Glutamatergic neuron (in vitro differentiated cells): ENCODE results near the gene HOXD9. TPM values are rescaled to one million over a fixed set of nuclear protein-coding genes. Genes with fewer than 3 reads are reported as not detected.

ENCODE experiments used
- DNase-seq: peaks from one replicate; pipeline ENCODE4 v3.0.0; 2022
- H3K27ac Mint-ChIP-seq: one replicate; pipeline ENCODE4 v1.8.0; 2020; ENCODE audit warnings: mild to moderate bottlenecking, mixed read lengths, inconsistent platforms; ENCODE audit not compliant: unreplicated experiment
- H3K27me3 Mint-ChIP-seq: one replicate; pipeline ENCODE4 v1.8.0; 2020; ENCODE audit warnings: mild to moderate bottlenecking, moderate library complexity, mixed read lengths, inconsistent platforms; ENCODE audit not compliant: unreplicated experiment
- H3K36me3 Mint-ChIP-seq: one replicate; pipeline ENCODE4 v1.8.0; 2020; ENCODE audit warnings: mild to moderate bottlenecking, mixed read lengths, inconsistent platforms; ENCODE audit not compliant: unreplicated experiment
- H3K4me1 Mint-ChIP-seq: one replicate; pipeline ENCODE4 v1.8.0; 2020; ENCODE audit warnings: mild to moderate bottlenecking, low read depth, mixed read lengths, inconsistent platforms; ENCODE audit not compliant: unreplicated experiment
- H3K4me3 Mint-ChIP-seq: one replicate; pipeline ENCODE4 v1.8.0; 2020; ENCODE audit warnings: mild to moderate bottlenecking, mixed read lengths, inconsistent platforms; ENCODE audit not compliant: unreplicated experiment
- H3K9me3 Mint-ChIP-seq: one replicate; pipeline ENCODE4 v1.8.0; 2020; ENCODE audit warnings: mild to moderate bottlenecking, moderate library complexity, mixed read lengths, inconsistent platforms; ENCODE audit not compliant: unreplicated experiment
- total RNA-seq: library from RNA; stranded (reverse); fragmentation: NEBNext Ultra II Directional; extraction: Animal tissue kit (Norgen Biotek cat#: 25700); gene quantifications from one replicate; pipeline ENCODE4 v1.2.1, GENCODE V29; 2021; ENCODE audit not compliant: unreplicated experiment
- TF ChIP-seq, protein P1 (sequence below): fragments of 200-600 bp; sonication (generic); IDR thresholded peaks from one replicate; pipeline ENCODE4 v1.5.0; 2021; ENCODE audit not compliant: partially characterized antibody, unreplicated experiment

Gene HOXD9
- total RNA-seq, 1 donor from 2014 or later = 0.44 TPM

DNA sequence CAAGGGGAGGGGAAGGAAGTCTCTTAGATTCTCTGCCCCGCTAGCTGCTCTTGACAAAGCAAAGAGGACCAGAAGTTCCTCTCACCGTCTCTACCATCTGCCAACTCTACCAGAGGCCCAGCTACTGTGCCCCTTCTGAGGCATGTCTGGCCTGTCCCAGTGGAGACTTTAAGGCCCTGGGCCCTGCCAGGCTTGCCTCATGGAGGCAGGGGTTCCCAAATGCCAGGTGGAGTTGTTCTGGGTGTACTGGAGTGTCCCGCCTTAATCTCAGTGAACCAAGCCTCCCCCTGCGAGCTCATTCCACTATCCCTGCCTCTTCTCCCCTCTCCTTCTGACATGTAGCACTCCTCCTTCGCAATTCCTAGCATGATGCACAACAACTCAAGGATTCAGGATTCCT lies 20.7 kb upstream of the HOXD9 start:
- Mint-ChIP-seq H3K27me3 (peaks cover 59% of the 10 kb centered on the region), H3K4me1 (peaks cover 13% of the 10 kb centered on the region), H3K36me3 (no peaks in the 10 kb centered on the region), H3K9me3 (peaks cover 10% of the 10 kb centered on the region), H3K4me3 (no peak overlapping the region), H3K27ac (no peak overlapping the region)
- TF ChIP-seq, protein P1, sequence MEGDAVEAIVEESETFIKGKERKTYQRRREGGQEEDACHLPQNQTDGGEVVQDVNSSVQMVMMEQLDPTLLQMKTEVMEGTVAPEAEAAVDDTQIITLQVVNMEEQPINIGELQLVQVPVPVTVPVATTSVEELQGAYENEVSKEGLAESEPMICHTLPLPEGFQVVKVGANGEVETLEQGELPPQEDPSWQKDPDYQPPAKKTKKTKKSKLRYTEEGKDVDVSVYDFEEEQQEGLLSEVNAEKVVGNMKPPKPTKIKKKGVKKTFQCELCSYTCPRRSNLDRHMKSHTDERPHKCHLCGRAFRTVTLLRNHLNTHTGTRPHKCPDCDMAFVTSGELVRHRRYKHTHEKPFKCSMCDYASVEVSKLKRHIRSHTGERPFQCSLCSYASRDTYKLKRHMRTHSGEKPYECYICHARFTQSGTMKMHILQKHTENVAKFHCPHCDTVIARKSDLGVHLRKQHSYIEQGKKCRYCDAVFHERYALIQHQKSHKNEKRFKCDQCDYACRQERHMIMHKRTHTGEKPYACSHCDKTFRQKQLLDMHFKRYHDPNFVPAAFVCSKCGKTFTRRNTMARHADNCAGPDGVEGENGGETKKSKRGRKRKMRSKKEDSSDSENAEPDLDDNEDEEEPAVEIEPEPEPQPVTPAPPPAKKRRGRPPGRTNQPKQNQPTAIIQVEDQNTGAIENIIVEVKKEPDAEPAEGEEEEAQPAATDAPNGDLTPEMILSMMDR = no peak
- DNase-seq = no peak

DNA sequence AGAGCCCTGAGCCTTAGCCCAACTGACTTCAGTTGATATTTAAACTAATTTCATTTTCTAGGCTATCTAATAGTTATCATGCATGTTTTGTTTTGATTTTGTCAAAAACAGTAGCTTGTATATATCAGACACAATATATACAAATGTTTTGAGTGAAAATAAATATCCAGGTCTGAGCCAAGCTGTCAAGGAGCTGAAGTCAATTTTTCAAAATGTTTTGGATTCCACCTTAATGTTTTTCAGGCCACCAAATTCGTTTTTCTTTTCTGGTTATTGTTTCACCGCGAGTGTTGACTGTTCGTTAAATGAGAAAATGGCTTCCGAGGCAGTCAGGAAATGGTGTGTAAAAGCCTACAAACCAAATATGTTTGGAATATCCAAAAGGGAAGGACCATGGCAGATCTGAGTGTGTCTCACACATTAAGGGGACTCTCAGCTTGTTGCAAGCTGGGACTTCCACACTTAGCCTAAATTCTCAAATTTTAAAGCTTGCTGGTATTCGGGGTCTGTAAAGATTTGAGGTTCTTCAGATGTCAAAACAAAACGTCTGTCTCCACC lies 20.1 kb upstream of the HOXD9 start:
- H3K9me3 Mint-ChIP-seq = peaks cover 10% of the 10 kb centered on the region
- TF ChIP-seq, protein P1 = no peak
- no peak overlapping the region for H3K27ac Mint-ChIP-seq
- no peaks in the 10 kb centered on the region for H3K36me3 Mint-ChIP-seq
- no peak for DNase-seq
- peaks cover 58% of the 10 kb centered on the region for H3K27me3 Mint-ChIP-seq
- H3K4me3 Mint-ChIP-seq = no peak overlapping the region
- peaks cover 10% of the 10 kb centered on the region for H3K4me1 Mint-ChIP-seq

DNA sequence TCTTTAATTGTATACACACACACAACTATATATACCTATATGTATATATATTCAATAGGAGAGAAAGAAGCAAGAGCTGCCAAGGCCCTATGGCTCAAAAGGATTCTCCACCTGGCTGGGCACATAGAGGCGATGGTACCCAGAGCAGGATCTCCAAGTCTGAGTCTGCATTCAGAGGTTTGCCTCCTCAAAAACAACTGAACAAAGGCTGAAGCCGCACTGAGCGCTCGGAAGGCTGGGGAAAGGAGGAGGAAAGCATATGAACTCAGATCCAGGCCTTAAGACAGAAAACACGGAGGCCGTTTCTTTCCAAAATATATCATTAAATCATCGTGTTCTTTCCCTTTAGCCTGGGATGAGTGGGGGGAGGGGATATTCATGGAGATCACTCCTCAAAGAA lies 19.3 kb upstream of the HOXD9 start:
- Mint-ChIP-seq H3K4me3 (no peak overlapping the region), H3K36me3 (no peaks in the 10 kb centered on the region), H3K27me3 (peaks cover 52% of the 10 kb centered on the region), H3K9me3 (peaks cover 5% of the 10 kb centered on the region), H3K4me1 (peaks cover 6% of the 10 kb centered on the region), H3K27ac (no peak overlapping the region)
- TF ChIP-seq, protein P1 = no peak
- no peak for DNase-seq

DNA sequence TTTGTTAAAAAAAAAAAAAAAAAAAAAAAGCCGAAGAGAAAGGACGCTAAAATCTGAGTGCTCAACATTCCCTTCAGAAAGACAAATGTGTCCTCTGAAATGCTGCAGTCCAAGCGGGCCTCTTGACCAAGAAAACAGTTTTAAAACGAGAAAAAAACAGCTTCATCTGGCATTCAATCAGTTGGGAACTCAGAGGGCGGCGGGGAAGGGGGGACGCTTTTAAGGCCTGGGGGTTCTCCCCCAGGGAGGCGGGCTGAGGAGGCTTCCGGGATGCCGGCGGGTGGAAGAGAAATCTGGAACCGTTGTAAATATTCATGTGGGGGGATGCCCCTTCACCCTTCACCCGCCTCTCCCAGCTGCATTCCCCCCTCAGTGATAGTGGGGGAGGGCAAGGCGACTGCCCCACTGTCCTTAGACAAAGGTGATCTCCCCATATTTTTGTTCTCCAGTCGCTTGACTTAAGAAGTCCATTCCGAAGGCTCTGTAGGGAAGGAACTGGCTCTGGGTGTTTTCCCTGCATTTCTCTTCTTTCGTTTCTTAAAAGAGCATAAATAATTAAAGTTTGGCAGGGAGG lies 18.7 kb upstream of the HOXD9 start:
- Mint-ChIP-seq H3K9me3 (peaks cover 6% of the 10 kb centered on the region), H3K36me3 (no peaks in the 10 kb centered on the region), H3K4me3 (no peak overlapping the region), H3K4me1 (peaks cover 6% of the 10 kb centered on the region), H3K27ac (no peak overlapping the region), H3K27me3 (peaks cover 52% of the 10 kb centered on the region)
- no peak for DNase-seq
- TF ChIP-seq, protein P1 = no peak

DNA sequence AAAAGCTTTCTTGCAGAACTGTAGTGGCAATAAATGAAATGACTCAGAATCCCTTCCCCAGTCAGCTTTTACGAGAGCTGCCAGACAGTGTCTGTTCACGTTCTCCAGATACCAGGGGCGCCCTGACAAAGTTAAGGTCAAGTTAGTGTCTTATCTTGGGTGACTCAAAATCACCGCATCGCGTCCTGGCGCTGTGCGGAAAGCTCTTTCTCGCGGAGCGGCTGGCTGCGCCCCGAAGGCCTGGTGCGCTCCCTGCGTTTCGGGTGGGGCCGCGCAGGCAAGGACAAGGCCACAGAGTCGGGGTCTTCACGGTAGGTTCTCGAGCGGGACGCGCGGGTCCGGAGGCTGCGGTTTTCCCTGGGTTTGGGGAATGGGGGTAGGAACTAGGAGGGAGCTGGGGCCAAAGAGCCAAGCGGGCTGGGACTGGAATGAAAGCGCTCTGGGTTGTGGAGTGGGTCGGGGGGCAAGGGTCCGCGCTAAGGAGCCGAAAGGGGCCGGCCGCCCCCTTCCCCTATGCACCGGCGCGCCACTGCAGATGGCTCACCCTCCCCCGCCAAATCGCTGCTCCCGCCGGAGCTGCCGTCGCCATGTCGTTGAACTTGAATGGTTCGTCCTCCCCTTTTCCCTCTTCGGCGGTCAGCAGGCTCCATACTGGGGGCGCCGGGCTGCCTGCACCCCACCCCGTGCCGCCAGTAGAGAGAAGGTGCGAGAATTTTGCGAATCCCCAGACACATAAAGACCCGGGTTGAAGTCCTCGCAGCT lies 18.0 kb upstream of the HOXD9 start:
- Mint-ChIP-seq H3K27me3 (peaks cover 55% of the 10 kb centered on the region), H3K4me3 (no peak overlapping the region), H3K27ac (no peak overlapping the region), H3K4me1 (peaks cover 4% of the 10 kb centered on the region), H3K36me3 (no peaks in the 10 kb centered on the region), H3K9me3 (peaks cover 9% of the 10 kb centered on the region)
- DNase-seq = no peak
- TF ChIP-seq, protein P1 = no peak
